H1 (cell line): ENCODE results near the gene TSPAN9. TPM values are rescaled to one million over a fixed set of nuclear protein-coding genes. Genes with fewer than 3 reads are reported as not detected.

Source experiments
- CTCF ChIA-PET: fragments of 300-600 bp; sonication (Branson Sonifier 250); formaldehyde crosslinking; loops from one replicate; lab custom pipeline; 2021; ENCODE audit not compliant: partially characterized antibody; lab: Charles Lee
- POLR2A ChIA-PET: fragments of 300-600 bp; sonication (Branson Sonifier 250); formaldehyde crosslinking; loops from one replicate; lab custom pipeline; 2021; ENCODE audit warnings: inconsistent platforms; ENCODE audit not compliant: partially characterized antibody; lab: Charles Lee
- DNase-seq, 2 experiments: peaks; one replicate each; pipeline versions ENCODE4 v3.0.0 to v3.0.0-alpha.2; 2010 to 2022; ENCODE audit warnings: low spot score in 2 of 2, low read depth in 1 of 2, mixed read lengths in 1 of 2
- FAIRE-seq: peaks from 2 replicates; lab custom pipeline; 2011; peaks lifted over from hg19 to GRCh38; lab: Jason Lieb, UNC
- H2AFZ ChIP-seq: 2 replicates; pipeline ENCODE4 v1.8.1; 2012; ENCODE audit warnings: low read length, inconsistent platforms
- H2AK5ac ChIP-seq: 2 replicates; pipeline ENCODE4 v1.6.1; 2013; ENCODE audit warnings: low read depth, low read length
- H2BK120ac ChIP-seq: replicated peaks from 2 replicates; pipeline ENCODE3; 2013; ENCODE audit warnings: low read depth, low read length, inconsistent platforms
- H2BK12ac ChIP-seq: 2 replicates; pipeline ENCODE4 v1.6.1; 2013; ENCODE audit warnings: low read depth, low read length
- H2BK15ac ChIP-seq: 2 replicates; pipeline ENCODE4 v1.6.1; 2013; ENCODE audit warnings: low read length
- H2BK20ac ChIP-seq: 2 replicates; pipeline ENCODE4 v1.6.1; 2013; ENCODE audit warnings: low read length
- H2BK5ac ChIP-seq: 2 replicates; pipeline ENCODE4 v1.6.1; 2013; ENCODE audit warnings: low read depth, low read length
- H3K14ac ChIP-seq: 2 replicates; pipeline ENCODE4 v1.6.1; 2013; ENCODE audit warnings: inconsistent platforms; ENCODE audit not compliant: insufficient read length
- H3K18ac ChIP-seq: 2 replicates; pipeline ENCODE4 v1.6.1; 2013; ENCODE audit warnings: low read length; ENCODE audit errors: extremely low read depth
- H3K23ac ChIP-seq: 2 replicates; pipeline ENCODE4 v1.6.1; 2013; ENCODE audit warnings: inconsistent platforms; ENCODE audit not compliant: insufficient read length
- H3K23me2 ChIP-seq: 2 replicates; pipeline ENCODE4 v1.6.1; 2013; ENCODE audit warnings: low read depth, low read length
- H3K27ac ChIP-seq: 2 replicates; pipeline ENCODE4 v1.6.1; 2011; ENCODE audit warnings: low read depth, low read length, inconsistent platforms
- H3K27me3 ChIP-seq, 4 experiments: replicated peaks in 1 of 4; 1 replicate in 1 of 4; 2 replicates in 3 of 4; pipeline versions ENCODE4 v1.6.1 to v1.8.1; 2011 to 2013; ENCODE audit warnings: low read length in 3 of 4, mild to moderate bottlenecking in 3 of 4, inconsistent platforms in 2 of 4, mixed read lengths in 2 of 4, moderate library complexity in 1 of 4; ENCODE audit not compliant: control insufficient read depth in 3 of 4, insufficient read depth in 3 of 4; ENCODE audit errors: extremely low read depth in 1 of 4
- H3K36me3 ChIP-seq, 4 experiments: 2 replicates each; pipeline versions ENCODE4 v1.6.1 to v1.8.1; 2011 to 2013; ENCODE audit warnings: mild to moderate bottlenecking in 4 of 4, low read length in 3 of 4, moderate library complexity in 2 of 4, control low read depth in 1 of 4, inconsistent platforms in 1 of 4; ENCODE audit not compliant: insufficient read depth in 4 of 4, control insufficient read depth in 2 of 4
- H3K4ac ChIP-seq: replicated peaks from 2 replicates; pipeline ENCODE3; 2013; ENCODE audit warnings: low read length, low read depth, mixed read lengths, inconsistent platforms; ENCODE audit not compliant: insufficient read length
- H3K4me1 ChIP-seq, 4 experiments: replicated peaks in 1 of 4; 1 replicate in 1 of 4; 2 replicates in 3 of 4; pipeline versions ENCODE4 v1.6.1 to v1.8.1; 2011 to 2013; ENCODE audit warnings: low read length in 3 of 4, inconsistent platforms in 2 of 4, mixed read lengths in 1 of 4; ENCODE audit not compliant: insufficient read depth in 4 of 4, control insufficient read depth in 3 of 4
- H3K4me2 ChIP-seq, 2 experiments: 2 replicates each; pipeline versions ENCODE4 v1.6.1 to v1.8.1; 2011 to 2013; ENCODE audit warnings: low read depth in 2 of 2, low read length in 2 of 2, control low read depth in 1 of 2, inconsistent platforms in 1 of 2, mild to moderate bottlenecking in 1 of 2; ENCODE audit not compliant: insufficient read depth in 1 of 2
- H3K4me3 ChIP-seq, 4 experiments: fragments of 200-600, 300-600 bp in 1 of 4; sonication (generic), shearing (Covaris generic), sonication (Bioruptor Twin) in 1 of 4; 2 replicates each; pipeline versions ENCODE4 v1.5.1 to v1.8.1; 2011 to 2016; ENCODE audit warnings: low read length in 4 of 4, low read depth in 3 of 4, control low read depth in 2 of 4, inconsistent platforms in 2 of 4, mild to moderate bottlenecking in 2 of 4, mixed read lengths in 1 of 4, moderate library complexity in 1 of 4; ENCODE audit not compliant: insufficient read depth in 2 of 4; ENCODE audit errors: extremely low read depth in 1 of 4
- H3K56ac ChIP-seq: replicated peaks from 2 replicates; pipeline ENCODE3; 2013; ENCODE audit warnings: low read depth, mild to moderate bottlenecking, mixed read lengths, low read length, inconsistent platforms; ENCODE audit not compliant: insufficient read length
- H3K79me1 ChIP-seq: 2 replicates; pipeline ENCODE4 v1.6.1; 2013; ENCODE audit warnings: low read depth, low read length, control low read depth
- H3K79me2 ChIP-seq, 2 experiments: 2 replicates each; pipeline versions ENCODE4 v1.6.1 to v1.8.1; 2012 to 2013; ENCODE audit warnings: low read length in 2 of 2, mild to moderate bottlenecking in 2 of 2, inconsistent platforms in 1 of 2; ENCODE audit not compliant: insufficient read depth in 2 of 2, control insufficient read depth in 1 of 2
- H3K9ac ChIP-seq, 4 experiments: replicated peaks in 1 of 4; 1 replicate in 1 of 4; 2 replicates in 3 of 4; pipeline versions ENCODE4 v1.6.1 to v1.8.1; 2011 to 2013; ENCODE audit warnings: low read depth in 3 of 4, low read length in 3 of 4, control low read depth in 2 of 4, mild to moderate bottlenecking in 2 of 4, moderate library complexity in 2 of 4, inconsistent platforms in 1 of 4; ENCODE audit errors: extremely low read depth in 1 of 4
- H3K9me3 ChIP-seq, 2 experiments: 2 replicates each; pipeline versions ENCODE4 v1.6.1 to v1.8.1; 2012 to 2013; ENCODE audit warnings: mild to moderate bottlenecking in 2 of 2, moderate library complexity in 2 of 2, control low read depth in 1 of 2, inconsistent platforms in 1 of 2, low read depth in 1 of 2, low read length in 1 of 2, mixed read lengths in 1 of 2; ENCODE audit not compliant: insufficient read depth in 2 of 2
- H4K20me1 ChIP-seq, 2 experiments: replicated peaks in 1 of 2; 2 replicates each; pipeline versions ENCODE3 to v1.8.1; 2011 to 2013; ENCODE audit warnings: inconsistent platforms in 2 of 2, low read length in 2 of 2, mild to moderate bottlenecking in 1 of 2; ENCODE audit not compliant: insufficient read depth in 2 of 2, control insufficient read depth in 1 of 2
- H4K5ac ChIP-seq: 2 replicates; pipeline ENCODE4 v1.6.1; 2013; ENCODE audit warnings: low read length, low read depth, mixed read lengths, inconsistent platforms; ENCODE audit not compliant: insufficient read length
- H4K8ac ChIP-seq: 2 replicates; pipeline ENCODE4 v1.8.0; 2013; ENCODE audit warnings: mild to moderate bottlenecking, moderate library complexity, low read length, inconsistent platforms; ENCODE audit not compliant: insufficient read depth; ENCODE audit errors: extremely low read depth
- H4K91ac ChIP-seq: replicated peaks from 2 replicates; pipeline ENCODE3; 2013; ENCODE audit warnings: low read length, mixed read lengths, inconsistent platforms; ENCODE audit not compliant: insufficient read length
- CHD2 ChIP-seq: IDR thresholded peaks from 2 replicates; pipeline ENCODE4 v1.6.1; 2012; ENCODE audit warnings: low read length, improper control_type of control experiment
- POLR2AphosphoS5 ChIP-seq: IDR thresholded peaks from 2 replicates; pipeline ENCODE4 v1.6.1; 2011; ENCODE audit warnings: low read depth, low read length
- RBBP5 ChIP-seq: IDR thresholded peaks from 2 replicates; pipeline ENCODE4 v1.7.1; 2012; ENCODE audit warnings: low read depth, mild to moderate bottlenecking, inconsistent platforms, low read length, moderate library complexity, borderline replicate concordance
- WGBS, 2 experiments: shearing (Covaris generic) in 1 of 2; methylation state at CpG; one replicate each; pipeline versions ENCODE4 v1.1.6 to v1.1.7; 2013 to 2015; ENCODE audit warnings: low lambda C conversion rate in 2 of 2, mixed read lengths in 2 of 2, inconsistent platforms in 1 of 2, low coverage in 1 of 2, missing lambda C conversion rate in 1 of 2; ENCODE audit not compliant: insufficient replicate concordance in 2 of 2, insufficient coverage in 1 of 2, insufficient read length in 1 of 2; ENCODE audit errors: extremely low coverage in 1 of 2, missing lambda C conversion rate in 1 of 2; 5-methylcytosine and 5-hydroxymethylcytosine counted together
- polyA plus RNA-seq, 7 experiments: library from polyadenylated mRNA; depleted of rRNA in 3 of 7; stranded (reverse) in 5 of 7; unstranded in 2 of 7; fragments of >200 nt in 5 of 7; fragments of 200-250 nt in 2 of 7; gene quantifications; 1 replicate in 5 of 7; 2 replicates in 1 of 7; 4 replicates in 1 of 7; pipeline versions ENCODE4 v1.2.1 to v1.2.3, GENCODE V29; 2011 to 2013; ENCODE audit warnings: missing spikeins in 2 of 7, mixed read lengths in 2 of 7
- total RNA-seq: library from RNA; stranded (reverse); fragmentation: NEBNext Ultra II Directional; extraction: Animal tissue kit (Norgen Biotek cat#: 25700); gene quantifications from 2 replicates; pipeline ENCODE4 v1.2.1, GENCODE V29; 2021

TSPAN9 gene
- total and polyA plus RNA-seq, 2 of the 8 experiments (the other 6 are each of a cell fraction or from before 2014, with no cell fraction given) = 11.5 to 29.1 TPM

- POLR2A ChIA-PET = interaction anchor here (0.9 kb wide), 1 partner anchor 152 kb away, joined by 3 read pairs; the partner anchor contains the start of gene TULP3
- DNase-seq = no peak
- Histone ChIP-seq H3K79me1 (no peaks in the 10 kb centered on the region), H3K56ac (no peak overlapping the region), H3K18ac (no peak overlapping the region), H3K9ac (no peak overlapping the region), H4K91ac (no peak overlapping the region), H3K36me3 (peaks cover 14 to 30% (median 22%) of the 10 kb centered on the region in 4 experiments; a peak in 7 of 8 replicates), H4K8ac (peak overlapping the region; percentile 51; the same call in 1 of the 2 replicates), H3K4me1 (no peaks in the 10 kb centered on the region; a peak in 1 of 7 replicates), H3K9me3 (no peaks in the 10 kb centered on the region), H4K5ac (no peak overlapping the region), H3K27me3 (no peaks in the 10 kb centered on the region), H2BK5ac (no peak overlapping the region; the same call in 1 of the 2 replicates), H3K4ac (no peak overlapping the region), H2BK120ac (no peak overlapping the region), H3K23me2 (no peaks in the 10 kb centered on the region), H3K4me3 (no peak overlapping the region), H2BK15ac (no peak overlapping the region), H2AFZ (no peak overlapping the region), H3K4me2 (no peak overlapping the region), H4K20me1 (peaks cover 0 to 11% of the 10 kb centered on the region in 2 experiments), H3K14ac (no peak overlapping the region), H2BK12ac (no peak overlapping the region), H2BK20ac (no peak overlapping the region), H3K79me2 (no peaks in the 10 kb centered on the region), H3K27ac (no peak overlapping the region), H2AK5ac (no peak overlapping the region), H3K23ac (no peak overlapping the region)
- TF ChIP-seq CHD2 = no peak
- TF ChIP-seq RBBP5 = no peak
- TF ChIP-seq POLR2AphosphoS5 = peak; percentile 31; the same call in 1 of the 2 replicates
- FAIRE-seq = no peak
- WGBS, 2 experiments = 86% methylated on average over 8 of the region's 8 CpGs; no CpG with 5 or more reads in 1 of the 2 experiments
- CTCF ChIA-PET = interaction anchor here (0.9 to 2.6 kb wide), 32 partner anchors 8 to 258 kb away, joined by 3 to 14 read pairs (median 5); partner anchors contain the start of gene TEX52
Measured at GRCh38 chr12:3042394-3042793, 34.8 kb upstream of the TSPAN9 start.
